Measurements from ENCODE around the gene QRICH1.
"Not testable (repeated sequence)": the region's sequence is repeated elsewhere in the genome, so short reads cannot be mapped to it uniquely, and the experiment has no call there.

Gene QRICH1

DNA sequence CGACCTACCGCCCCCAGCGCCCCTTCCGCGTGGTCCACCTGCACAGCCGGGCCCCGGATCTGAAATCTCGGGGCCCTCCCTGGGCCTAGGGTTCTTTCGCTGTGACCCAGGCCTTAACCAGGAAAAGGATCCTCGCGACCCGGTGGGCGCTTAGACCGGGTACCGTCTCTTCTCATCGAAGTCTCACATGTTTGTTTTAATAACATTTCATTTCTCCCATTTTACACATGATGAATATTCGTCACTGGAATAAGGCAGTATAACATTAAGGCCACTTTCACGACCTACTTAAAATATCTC is 75.2 kb downstream of the QRICH1 start:
- in situ Hi-C loops (cut with MboI; ENCODE audit: low sequenced_read_pairs): no loop called here

DNA sequence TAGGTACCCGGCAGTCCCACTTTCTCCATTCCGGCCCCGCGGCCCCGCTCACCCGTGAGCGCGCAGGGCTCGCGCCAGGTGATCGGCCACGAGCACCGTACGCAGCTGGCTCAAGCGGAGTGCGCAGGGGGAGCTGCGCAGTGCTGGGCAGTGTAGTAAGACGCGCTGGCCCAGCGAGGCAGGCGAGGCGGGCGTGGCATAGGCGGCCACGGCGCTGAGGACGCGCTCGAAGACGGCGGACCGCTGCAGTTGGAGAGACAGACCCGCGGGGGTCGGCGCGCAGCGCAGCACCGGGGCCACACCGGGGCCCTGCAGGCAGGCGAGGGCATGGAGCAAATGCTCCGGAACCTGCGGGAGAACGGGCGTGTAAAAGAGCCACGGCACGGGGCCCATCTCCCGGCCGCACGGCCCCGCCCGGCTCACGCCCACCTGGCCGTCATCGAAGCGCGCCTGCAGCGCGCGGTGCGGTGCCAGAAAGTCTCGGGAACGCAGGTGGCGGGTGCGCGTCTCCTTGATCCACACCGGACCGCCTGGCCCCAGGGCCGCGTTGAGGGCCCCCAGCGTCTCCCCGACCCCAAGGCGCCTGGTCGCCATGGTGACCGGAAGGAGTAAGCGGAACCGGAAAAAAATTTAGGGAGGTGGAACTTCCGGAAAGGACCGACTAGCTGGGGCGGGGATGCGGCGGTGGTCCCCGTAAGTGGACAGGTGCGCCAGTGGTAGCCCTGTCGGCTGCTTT is 75.7 kb downstream of the QRICH1 start, which contains the start of gene DALRD3:
Gene DALRD3 (minus strand): TSS at position 610 of the 736 bp plus-strand sequence. CDS start 16 bp downstream, at position 594.
- in situ Hi-C loops (cut with MboI; ENCODE audit: low sequenced_read_pairs): no loop called here

DNA sequence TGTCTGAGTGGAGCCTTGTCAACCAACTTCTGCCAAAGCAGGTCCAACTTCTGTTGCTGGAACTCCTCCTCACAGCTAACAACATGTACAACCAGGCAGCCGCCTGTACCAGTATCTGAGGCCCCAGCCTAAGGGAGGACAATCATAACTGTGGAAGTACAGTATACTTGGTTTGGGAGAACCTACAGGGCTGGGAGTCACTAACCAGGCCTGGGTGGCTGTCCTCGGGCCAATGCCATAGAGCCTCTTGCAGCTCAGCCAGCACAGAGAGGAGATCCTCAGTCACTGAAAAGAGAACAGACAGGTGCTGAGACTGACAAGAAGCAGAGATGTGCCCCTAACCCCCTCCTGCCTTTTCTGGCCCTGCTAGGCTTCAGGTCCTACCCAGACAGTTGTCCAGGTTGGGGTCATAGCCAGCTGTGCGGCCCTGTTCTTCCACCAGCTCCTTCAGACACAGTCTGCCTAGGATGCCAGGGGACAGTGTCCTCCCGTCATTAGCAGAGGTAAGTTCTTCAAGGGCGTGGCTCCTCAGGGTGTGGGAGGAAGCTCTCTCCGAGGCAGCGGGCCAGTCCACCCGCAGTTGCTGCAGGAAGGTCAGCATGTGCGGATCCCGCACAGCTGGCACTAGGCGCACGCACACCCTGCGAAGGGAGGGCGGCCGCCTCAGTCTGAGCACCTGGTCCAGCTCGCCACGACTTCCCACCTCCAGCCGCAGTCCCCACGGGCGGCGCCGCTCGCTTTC is 76.5 kb downstream of the QRICH1 start:
- in situ Hi-C loops (cut with MboI; ENCODE audit: low sequenced_read_pairs): no loop called here

- in situ Hi-C loops (cut with MboI; ENCODE audit: low sequenced_read_pairs): no loop called here
Observed at GRCh38 chr3:49016414-49017228, 77.2 kb downstream of the QRICH1 start.

GRCh38 chr3:49015765-49016164 is 78.1 kb downstream of the QRICH1 start:
- in situ Hi-C loops (cut with MboI; ENCODE audit: low sequenced_read_pairs): no loop called here

GRCh38 chr3:49015072-49015471 is 78.8 kb downstream of the QRICH1 start:
- in situ Hi-C loops (cut with MboI; ENCODE audit: low sequenced_read_pairs): no loop called here

DNA sequence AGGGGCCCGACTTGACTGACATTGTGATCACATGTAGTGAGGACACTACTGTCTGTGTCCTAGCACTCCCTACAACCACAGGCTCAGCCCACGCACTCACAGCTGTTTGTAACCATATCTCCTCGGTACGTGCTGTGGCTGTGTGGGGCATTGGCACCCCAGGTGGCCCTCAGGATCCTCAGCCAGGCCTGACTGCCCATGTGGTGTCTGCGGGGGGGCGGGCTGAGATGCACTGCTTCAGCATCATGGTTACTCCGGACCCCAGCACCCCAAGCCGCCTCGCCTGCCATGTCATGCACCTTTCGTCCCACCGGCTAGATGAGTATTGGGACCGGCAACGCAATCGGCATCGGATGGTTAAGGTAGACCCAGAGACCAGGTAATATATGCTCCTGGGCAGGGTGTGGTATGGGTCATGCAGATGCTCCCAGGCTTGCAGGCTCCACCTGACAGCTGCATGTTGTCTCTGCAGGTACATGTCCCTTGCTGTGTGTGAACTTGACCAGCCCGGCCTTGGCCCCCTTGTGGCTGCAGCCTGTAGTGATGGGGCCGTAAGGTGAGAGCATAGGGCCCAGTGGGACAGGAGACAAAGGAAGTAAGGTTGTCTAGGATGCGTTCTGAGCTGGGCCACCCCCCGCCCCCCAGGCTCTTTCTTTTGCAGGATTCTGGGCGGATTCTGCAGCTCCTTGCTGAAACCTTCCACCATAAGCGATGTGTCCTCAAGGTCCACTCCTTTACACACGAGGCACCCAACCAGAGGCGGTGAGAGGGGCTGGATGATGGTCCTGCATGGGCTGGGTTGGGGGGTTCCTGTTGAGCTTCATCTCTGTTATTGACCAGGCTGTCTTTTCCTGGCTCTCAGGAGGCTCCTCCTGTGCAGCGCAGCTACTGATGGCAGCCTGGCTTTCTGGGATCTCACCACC is 79.9 kb downstream of the QRICH1 start:
- in situ Hi-C loops (cut with MboI; ENCODE audit: low sequenced_read_pairs): no loop called here

GRCh38 chr3:49013113-49013737 is 80.6 kb downstream of the QRICH1 start:
- in situ Hi-C loops (cut with MboI; ENCODE audit: low sequenced_read_pairs): no loop called here

GRCh38 chr3:49012441-49013017 is 81.3 kb downstream of the QRICH1 start:
- in situ Hi-C loops (cut with MboI; ENCODE audit: low sequenced_read_pairs): no loop called here

GRCh38 chr3:49009396-49009795 is 84.5 kb downstream of the QRICH1 start:
- in situ Hi-C loops (cut with MboI; ENCODE audit: low sequenced_read_pairs): no loop called here

GRCh38 chr3:49008627-49009026 is 85.2 kb downstream of the QRICH1 start:
- in situ Hi-C loops (cut with MboI; ENCODE audit: low sequenced_read_pairs): not testable (repeated sequence)

DNA sequence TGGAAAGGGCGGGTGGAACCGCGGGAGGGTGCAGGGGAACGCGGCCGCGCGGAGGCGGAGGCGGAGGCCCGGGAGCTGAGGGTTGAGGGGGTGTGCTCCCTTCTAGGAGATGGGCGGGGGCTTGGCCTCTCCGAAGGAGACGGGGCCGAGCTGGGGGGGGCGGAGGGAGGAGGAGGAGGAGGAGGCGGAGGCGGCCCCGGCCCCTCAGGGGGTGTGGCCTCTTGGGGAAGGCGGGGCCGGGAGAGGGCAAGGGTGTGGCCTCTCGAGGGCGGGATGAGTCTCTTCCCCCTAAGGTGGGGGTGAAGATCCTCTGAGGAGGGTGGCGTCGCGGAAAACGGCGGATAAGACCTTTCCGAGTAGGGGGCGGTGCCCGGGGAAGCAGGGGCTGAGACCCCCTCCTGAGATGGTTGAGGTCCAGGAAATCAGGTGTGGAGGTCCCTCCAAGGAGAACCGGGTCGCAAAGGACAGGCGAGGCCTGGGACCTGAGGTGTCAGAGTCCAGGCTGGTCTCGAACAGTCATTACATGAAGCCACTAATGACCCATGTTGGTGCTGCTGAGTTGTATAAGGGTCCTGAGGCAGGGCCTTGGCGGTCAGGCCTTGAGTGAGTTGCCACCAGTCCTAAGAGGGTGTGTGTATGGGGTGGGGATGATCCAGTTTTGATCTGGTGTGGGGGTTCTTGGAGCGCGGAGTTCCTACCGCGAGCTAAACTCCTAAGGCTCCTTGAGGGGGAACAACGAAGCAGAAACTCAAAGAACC is 85.9 kb downstream of the QRICH1 start:
- in situ Hi-C loops (cut with MboI; ENCODE audit: low sequenced_read_pairs): no loop called here

- in situ Hi-C loops (cut with MboI; ENCODE audit: low sequenced_read_pairs): no loop called here
Observed at GRCh38 chr3:49007068-49007770, 86.7 kb downstream of the QRICH1 start, which contains the start of gene WDR6. Gene WDR6, plus strand, starts transcription at chr3:49007391. Its CDS starts 41 bp downstream, at chr3:49007432.

GRCh38 chr3:49006408-49007067 is 87.3 kb downstream of the QRICH1 start:
- in situ Hi-C loops (cut with MboI; ENCODE audit: low sequenced_read_pairs): no loop called here

- in situ Hi-C loops (cut with MboI; ENCODE audit: low sequenced_read_pairs): no loop called here
Observed at GRCh38 chr3:49005998-49006397, 87.9 kb downstream of the QRICH1 start.

GRCh38 chr3:49005303-49005680 is 88.6 kb downstream of the QRICH1 start:
- in situ Hi-C loops (cut with MboI; ENCODE audit: low sequenced_read_pairs): no loop called here

GRCh38 chr3:49004352-49005302 is 89.2 kb downstream of the QRICH1 start:
- in situ Hi-C loops (cut with MboI; ENCODE audit: low sequenced_read_pairs): no loop called here
